GM18508 (cell line): ENCODE results near the gene PRIMPOL.
"Not testable (repeated sequence)": the region's sequence is repeated elsewhere in the genome, so short reads cannot be mapped to it uniquely, and the experiment has no call there.

Experiments
- ATAC-seq: cut with Tn5 transposase; IDR thresholded peaks from one replicate; pipeline ENCODE4 v1.9.1; 2021; ENCODE audit warnings: moderate number of reproducible peaks; ENCODE audit not compliant: insufficient read depth, unreplicated experiment

Gene PRIMPOL

DNA sequence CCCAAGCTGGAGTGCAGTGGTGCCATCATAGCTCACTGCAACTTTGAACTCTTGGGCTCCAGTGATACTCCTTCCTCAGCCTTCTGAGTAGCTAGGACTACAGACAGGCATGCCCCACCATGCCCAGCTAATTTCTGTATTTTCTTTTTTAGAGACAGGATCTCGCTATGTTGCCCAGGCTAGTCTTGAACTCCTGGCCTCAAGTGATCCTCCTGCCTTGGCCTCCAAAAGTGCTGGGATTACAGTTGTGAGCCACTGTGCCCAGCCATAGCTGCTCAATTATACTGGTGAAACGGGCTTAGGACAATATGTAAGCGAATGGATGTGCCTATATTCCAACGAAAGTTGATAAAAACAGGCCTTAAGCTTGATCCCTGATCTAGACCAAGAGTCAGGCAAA, 13.4 kb upstream of the PRIMPOL start:
- no peak for ATAC-seq

DNA sequence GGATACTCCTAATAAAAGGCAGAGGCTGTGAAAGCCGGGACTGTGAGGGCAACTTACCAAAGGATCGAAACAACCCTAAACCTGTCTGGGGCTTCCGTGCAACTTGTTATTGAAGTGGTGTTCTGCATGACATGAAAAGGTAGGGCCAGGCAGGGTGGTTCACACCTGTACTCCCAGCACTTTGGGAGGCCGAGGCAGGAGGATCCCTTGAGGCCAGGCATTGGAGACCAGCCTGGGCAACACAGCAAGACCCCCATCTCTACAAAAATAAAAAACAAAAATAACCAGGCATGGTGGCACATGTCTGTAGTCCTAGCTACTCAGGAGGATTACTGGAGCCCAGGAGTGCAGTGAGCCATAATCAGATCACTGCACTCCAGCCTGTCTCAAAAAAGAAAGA, 12.6 kb upstream of the PRIMPOL start:
- ATAC-seq: no peak

- no peak for ATAC-seq
These were observed 8.5 kb upstream of the PRIMPOL start for GRCh38 chr4:184641022-184641421.

GRCh38 chr4:184641451-184641850, 8.1 kb upstream of the PRIMPOL start:
- no peak for ATAC-seq

DNA sequence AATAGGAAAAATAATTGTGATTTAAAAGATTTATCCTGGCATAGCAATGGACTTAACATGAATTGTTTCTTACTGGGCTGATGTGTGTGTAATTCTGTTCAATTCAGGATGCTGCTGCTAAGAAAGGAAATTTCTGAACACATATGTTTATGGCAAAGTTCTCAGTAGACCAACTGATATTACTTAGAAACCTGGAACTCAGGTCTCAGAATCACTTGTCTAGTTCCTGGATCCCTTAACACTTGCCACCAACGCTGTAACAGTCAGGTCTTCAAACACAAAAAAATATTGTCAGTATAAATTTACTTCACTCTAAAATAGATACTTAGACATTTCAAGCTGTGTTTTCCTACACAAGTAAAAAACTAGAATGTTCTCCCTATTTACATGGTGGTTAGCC, 5.8 kb upstream of the PRIMPOL start:
- ATAC-seq: no peak

DNA sequence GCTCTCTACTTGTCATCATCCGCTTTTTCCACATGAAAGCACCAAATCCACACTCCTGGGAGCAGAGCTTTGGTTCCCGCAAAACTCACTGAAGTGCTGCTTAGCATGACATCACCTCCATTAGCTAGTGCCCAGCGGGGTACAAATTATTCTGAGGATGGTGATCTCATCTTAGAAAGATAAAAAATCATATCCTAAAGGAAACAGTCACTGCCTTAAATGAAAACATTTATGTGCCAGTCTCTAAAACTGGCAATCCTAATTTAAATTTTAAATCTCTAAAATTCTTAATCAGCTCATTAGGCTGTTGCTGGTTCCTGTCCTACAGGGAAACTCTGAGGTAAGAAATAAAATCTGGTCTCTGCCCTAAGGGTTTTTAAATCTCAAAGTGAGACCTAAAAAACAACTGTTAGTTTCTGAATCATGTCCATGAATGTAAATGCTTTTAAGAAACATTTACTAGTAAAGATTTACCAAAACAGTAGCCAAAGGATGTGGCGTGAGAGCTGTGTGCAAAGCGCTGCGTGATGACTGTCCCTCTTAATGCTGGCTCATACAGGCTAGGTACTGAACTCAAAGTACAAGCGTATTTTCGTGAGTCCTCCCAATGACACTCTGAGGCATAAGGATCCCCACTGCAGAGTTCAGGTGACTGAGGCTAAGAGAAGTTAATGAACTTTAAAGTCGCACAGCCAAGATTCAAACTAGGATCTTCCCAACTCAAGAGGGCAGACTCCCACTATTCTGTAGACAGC, 4.8 kb upstream of the PRIMPOL start:
- ATAC-seq: no peak

- ATAC-seq: no peak
These were observed 3.5 kb upstream of the PRIMPOL start for GRCh38 chr4:184645904-184646610.

GRCh38 chr4:184647266-184648053, 2.1 kb upstream of the PRIMPOL start:
- ATAC-seq: no peak

- no peak for ATAC-seq
These were observed 1.6 kb upstream of the PRIMPOL start for GRCh38 chr4:184648054-184648312.

DNA sequence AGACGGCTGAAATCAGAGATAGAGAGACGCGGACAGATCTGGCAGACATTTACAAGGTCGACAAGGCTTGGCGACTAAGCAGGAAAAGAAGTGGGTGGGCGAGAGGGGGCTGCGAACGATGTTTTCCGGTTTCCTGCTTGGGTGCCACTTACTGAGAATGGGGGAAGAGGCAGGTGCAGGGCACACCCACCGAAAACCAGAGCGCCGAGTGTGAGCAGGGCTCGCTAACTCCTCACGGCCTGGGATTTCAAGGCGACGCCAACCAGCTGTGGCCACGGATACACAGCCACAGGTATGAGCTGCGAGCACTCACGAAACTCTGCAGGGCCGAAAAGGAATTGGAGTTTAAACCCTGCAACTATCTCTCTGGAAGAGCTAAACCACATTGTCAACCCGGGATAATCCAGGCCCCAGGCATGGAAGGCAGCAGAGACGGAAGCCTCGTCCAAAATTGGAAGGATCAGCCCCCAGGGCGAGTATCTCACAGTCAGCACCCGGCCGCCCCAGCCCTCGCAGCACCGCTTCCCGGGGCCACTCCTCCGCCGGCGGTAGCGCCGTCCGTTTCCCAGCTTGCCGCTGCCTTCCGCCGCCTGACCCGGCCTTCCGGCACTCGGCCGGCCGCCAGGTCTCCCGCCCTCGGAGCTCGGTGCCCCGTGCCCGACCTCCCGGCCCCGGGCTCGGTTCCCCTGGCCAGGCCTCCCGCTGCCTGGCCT, 1.1 kb upstream of the PRIMPOL start:
- ATAC-seq: no peak

DNA sequence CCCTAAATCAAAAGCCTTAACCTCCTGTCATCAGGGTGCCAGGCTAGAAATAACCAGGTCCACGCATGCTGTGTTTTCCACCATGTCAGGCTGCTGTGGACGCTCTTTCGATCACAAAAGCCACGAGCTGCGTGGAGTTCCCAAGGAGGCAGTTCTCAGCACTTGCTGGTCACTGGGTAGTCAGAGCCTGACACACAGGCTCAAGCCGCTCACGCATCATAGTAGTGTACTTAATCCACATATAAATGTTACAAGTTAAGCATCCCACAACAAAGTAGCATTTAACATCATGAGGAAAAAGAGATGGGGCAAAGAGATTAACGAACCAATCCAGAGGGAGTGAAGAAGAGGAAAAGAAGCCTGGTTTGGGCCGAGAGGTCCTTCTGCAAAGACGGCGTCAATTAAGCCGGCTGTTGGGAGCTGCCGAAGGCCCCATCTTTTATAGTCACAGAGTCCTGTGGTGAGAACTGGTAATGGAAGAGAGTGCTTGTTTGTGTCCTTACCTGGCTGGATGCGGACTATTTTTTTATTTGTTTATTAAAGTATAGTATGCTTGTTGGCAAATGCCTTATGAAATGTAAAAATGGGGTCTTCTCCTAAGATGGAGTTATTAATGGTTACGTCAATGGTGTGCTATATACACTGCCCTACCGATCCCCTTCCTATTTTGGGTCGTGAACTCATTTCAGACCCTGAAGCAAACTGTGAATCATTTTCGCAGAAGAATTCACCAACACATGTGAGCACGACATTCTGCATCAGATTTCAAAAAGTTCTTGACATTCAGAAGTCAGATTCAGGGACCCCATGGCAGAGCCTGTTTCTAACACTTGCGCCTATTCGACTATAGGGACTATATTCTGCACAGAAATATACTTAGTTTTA, 675 bp downstream of the PRIMPOL start:
- ATAC-seq: peak; percentile 8

GRCh38 chr4:184651899-184652298, 2.4 kb downstream of the PRIMPOL start:
- ATAC-seq: no peak

DNA sequence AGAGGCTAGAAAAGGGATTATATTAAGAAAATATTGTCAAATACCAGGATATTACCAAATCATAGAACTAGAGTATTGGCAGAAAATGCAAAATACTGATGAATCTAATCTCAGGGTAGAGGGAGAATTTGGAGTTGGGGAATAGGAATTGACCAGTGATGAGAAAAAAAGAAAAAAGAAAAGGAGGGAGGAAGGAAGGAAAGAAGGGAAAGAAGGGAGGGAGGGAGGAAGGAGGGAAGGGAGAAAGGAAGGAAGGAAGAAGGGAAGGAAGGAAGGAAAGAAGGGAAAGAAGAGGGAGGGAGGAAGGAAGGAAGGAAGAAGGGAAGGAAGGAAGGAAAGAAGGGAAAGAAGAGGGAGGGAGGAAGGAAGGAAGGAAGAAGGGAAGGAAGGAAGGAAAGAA, 3.1 kb downstream of the PRIMPOL start:
- not testable (repeated sequence) for ATAC-seq

- ATAC-seq: no peak
These were observed 4.1 kb downstream of the PRIMPOL start for GRCh38 chr4:184653650-184654049.

DNA sequence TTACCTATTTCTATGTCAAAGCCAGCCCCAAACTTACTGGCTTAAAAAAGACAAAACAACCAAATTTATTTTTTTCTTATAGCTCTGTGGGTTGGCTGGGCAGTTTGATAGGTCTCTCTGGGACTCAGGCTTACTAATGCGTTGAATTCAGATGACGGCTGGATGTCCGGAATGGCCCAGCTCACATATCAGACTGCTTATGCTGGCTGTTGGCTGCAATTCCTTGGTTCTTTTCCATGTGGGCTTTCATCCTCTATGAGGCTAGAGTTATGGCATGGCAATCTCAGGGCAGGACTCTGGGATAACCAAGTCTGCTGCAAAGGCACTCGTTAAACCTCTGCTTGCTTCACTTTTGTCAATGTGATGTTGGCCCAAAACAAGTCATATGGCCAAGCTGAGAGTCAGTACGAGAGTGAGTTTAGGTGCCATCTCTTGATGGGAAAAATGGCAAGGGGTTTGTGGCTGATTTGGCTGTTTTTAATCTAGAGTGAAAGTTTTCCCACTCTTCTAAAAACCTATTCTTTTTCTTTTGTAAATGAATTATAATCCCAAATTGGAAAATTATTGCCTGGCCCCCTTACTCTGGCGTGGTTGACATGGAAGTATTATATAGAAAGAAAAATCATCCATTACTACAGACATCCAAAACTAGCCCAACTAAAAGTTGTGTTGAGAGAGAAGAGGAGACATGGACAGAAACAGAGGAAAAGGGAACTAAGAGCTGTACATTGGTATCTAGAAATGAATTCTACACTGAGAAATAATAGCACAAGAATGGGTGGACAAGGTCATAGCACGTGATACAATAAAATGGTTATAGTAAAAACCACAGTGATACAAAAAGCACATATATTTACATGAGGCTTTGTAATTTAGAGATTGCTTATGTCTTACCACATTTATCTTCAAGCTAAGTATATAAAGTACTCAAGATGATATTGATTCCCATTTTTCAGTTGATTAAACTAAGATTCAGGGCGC, 6.6 kb downstream of the PRIMPOL start:
- ATAC-seq: no peak

DNA sequence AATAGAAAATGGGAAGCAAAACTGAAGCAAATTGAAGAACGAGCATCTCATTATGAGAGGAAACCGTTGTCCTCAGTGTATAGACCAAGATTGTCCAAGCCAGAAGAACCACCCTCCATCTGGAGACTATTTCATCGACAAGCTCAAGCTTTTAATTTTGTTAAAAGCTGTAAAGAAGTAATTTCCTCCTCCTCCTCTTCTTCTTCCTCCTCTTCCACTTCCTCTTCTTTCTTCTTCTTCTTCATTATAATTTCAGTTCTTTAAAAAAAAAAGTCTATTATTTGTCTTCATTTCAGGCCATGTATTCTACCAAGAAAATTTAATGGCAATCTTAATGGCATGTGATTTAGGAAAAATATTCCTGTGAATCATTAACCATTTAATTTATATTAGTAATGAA, 7.6 kb downstream of the PRIMPOL start:
- no peak for ATAC-seq

- not testable (repeated sequence) for ATAC-seq
These were observed 8.3 kb downstream of the PRIMPOL start for GRCh38 chr4:184657820-184658219.

DNA sequence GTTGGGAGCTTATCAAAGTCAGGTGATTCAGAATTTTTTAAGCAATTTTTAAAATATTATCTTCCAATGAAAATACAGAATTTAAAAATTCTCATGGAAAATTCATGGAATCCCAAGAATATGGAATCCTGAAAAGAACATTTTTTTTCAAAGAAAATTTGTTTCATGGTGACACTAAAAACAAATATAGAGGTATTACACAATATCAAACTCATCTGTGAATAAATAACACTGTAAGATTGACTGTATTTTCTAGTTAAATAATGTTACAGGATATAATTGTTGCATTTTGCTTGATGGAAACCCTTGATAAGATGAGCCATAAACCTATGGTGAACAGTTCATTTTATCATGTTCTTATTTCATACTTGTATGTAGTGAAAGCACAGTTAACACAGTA, 11.4 kb downstream of the PRIMPOL start:
- ATAC-seq: no peak

DNA sequence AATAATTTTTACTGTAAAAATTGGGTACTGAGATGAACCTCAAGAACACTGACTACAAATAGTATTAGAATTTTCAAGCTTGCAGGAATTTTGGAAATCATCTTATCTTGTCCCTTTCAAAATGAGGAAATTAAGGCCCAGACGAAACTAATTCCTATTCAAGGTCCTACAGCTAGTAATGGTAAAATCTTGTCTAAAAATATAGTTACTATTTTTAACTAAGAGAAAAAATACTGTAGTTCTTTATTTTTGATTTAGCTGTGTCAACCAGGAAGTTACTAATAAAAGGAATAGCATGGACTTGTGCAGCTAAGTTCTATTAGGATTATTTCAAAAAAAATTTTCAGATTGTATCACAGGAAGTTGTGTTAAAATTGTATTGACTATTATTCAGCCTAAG, 12.7 kb downstream of the PRIMPOL start:
- ATAC-seq: no peak
